VCaP (cell line): ENCODE data around the gene TKFC.

Source experiments
- H3K27ac ChIP-seq: fragments of 450-650 bp; 2 replicates; pipeline ENCODE4 v1.5.1; 2017
- TF ChIP-seq, protein P1 (sequence below): fragments of 450-650 bp; conservative IDR thresholded peaks from 2 replicates; pipeline ENCODE4 v1.5.1; 2017; ENCODE audit warnings: mild to moderate bottlenecking, moderate library complexity

TKFC gene

DNA sequence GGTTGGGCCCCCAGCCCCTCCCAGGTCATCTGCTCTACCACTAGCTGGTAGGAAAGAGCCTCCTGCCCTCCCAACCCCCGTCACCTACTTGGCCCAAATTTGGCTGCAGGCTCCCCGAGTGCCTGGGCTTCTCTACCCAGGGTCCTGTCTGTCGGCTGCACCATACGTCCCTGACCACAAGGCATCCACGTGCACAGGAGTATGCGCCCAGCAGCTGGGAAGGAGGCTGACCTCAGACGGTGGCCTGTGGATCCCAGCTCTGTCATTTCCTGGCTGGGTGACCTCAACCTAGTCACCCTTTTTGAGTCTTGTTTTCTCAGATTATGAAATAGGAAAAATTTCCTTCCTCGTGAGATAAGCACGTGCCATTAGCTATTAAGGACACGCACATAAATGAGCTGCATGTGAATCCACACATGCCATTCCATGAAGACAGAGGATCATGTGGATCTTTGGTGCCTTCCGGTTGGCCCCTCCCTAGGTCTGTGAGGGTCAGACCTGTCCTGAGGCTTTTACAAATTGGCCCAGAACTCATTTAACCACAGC lies 15.0 kb downstream of the TKFC start:
- TF ChIP-seq, protein P1, sequence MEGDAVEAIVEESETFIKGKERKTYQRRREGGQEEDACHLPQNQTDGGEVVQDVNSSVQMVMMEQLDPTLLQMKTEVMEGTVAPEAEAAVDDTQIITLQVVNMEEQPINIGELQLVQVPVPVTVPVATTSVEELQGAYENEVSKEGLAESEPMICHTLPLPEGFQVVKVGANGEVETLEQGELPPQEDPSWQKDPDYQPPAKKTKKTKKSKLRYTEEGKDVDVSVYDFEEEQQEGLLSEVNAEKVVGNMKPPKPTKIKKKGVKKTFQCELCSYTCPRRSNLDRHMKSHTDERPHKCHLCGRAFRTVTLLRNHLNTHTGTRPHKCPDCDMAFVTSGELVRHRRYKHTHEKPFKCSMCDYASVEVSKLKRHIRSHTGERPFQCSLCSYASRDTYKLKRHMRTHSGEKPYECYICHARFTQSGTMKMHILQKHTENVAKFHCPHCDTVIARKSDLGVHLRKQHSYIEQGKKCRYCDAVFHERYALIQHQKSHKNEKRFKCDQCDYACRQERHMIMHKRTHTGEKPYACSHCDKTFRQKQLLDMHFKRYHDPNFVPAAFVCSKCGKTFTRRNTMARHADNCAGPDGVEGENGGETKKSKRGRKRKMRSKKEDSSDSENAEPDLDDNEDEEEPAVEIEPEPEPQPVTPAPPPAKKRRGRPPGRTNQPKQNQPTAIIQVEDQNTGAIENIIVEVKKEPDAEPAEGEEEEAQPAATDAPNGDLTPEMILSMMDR = no peak
- H3K27ac ChIP-seq = no peak overlapping the region

DNA sequence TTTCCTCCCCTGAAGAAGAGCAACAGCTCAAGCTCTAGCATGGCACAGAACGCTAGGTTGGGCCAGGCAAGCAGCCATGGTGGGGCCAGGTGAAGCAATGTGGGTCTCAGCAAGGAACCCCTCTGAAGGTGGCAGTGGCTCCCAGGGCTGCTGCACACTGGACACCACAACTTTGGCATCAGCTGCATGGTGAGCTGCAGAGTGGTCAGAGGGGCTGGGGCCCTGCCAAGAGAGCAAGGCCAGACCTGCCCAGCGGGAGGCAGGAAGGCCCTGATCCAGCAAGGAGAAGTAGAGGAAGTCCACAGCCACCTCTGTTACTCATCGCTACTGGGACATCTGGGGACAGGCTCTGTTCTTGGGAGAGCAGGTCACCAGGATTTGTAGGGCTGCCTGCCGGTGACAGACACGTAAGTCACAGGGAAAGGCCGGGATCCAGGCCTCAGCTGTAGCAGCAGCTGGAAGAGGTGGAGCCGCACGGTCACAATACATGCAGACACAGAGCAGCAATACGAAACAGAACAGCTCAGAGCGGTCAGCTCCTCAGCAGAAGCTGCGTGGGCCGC lies 16.2 kb downstream of the TKFC start:
- TF ChIP-seq, protein P1 = no peak
- H3K27ac ChIP-seq = no peak overlapping the region; the same call in 1 of the 2 replicates

DNA sequence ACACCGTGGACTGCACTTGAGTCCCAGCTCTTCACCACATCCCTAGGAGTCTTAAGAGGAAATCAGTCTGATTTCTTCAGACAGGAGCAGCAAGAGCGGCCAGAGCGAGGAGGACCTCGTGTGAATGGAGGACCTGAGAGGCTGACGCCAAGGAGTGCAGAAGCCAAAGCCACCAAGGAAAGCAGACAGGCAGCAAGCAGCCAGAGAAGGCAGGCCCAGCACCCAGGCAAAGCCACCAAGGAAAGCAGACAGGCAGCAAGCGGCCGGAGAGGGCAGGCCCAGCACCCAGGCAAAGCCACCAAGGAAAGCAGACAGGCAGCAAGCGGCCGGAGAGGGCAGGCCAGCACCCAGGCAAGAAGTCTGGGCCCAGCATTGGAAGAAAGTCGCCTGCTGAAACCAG lies 16.9 kb downstream of the TKFC start:
- no peak overlapping the region; the same call in 1 of the 2 replicates for H3K27ac ChIP-seq
- TF ChIP-seq, protein P1 = no peak

DNA sequence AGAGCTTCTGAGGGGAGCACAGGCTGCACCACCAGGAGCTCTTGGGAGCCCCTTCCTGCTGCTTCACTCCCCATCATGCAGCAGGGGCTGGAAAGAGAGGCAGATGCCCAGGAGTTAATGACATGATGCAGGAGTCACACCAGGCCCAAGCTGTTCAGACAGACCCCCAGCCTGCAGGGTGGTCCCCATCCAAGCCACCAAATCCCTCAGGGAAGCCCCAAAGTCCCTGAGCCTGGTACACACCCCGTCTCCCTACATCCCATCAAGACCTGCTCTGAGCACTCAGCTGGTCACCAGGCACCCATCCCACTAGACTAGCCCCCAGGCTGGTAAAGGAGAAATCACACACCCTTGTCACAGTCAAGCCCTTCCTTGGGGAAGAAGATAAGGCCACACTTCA lies 17.3 kb downstream of the TKFC start:
- H3K27ac ChIP-seq = no peak overlapping the region
- TF ChIP-seq, protein P1 = no peak

DNA sequence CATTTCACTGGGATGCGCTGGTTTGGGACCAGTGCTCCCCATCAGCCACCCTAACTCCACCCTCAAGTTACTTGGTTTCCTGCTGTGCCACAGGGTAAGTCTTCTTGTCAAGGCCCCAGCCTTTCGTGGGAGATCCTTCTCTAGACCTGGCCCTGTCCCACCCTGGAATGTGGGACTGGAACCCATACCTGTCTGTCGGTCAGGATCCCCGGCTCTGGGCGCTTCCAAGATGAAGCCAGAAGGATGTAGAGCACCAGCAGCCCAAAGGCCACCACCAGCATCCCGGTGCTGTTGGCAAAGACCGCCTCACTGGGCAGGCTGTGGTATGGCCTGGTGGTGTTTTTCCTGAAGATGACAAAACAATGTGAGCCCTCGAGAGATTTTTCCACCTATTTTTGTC lies 17.8 kb downstream of the TKFC start:
- TF ChIP-seq, protein P1 = no peak
- no peak overlapping the region for H3K27ac ChIP-seq

GRCh38 chr11:61352038-61352437 lies 19.0 kb downstream of the TKFC start:
- TF ChIP-seq, protein P1 = no peak

DNA sequence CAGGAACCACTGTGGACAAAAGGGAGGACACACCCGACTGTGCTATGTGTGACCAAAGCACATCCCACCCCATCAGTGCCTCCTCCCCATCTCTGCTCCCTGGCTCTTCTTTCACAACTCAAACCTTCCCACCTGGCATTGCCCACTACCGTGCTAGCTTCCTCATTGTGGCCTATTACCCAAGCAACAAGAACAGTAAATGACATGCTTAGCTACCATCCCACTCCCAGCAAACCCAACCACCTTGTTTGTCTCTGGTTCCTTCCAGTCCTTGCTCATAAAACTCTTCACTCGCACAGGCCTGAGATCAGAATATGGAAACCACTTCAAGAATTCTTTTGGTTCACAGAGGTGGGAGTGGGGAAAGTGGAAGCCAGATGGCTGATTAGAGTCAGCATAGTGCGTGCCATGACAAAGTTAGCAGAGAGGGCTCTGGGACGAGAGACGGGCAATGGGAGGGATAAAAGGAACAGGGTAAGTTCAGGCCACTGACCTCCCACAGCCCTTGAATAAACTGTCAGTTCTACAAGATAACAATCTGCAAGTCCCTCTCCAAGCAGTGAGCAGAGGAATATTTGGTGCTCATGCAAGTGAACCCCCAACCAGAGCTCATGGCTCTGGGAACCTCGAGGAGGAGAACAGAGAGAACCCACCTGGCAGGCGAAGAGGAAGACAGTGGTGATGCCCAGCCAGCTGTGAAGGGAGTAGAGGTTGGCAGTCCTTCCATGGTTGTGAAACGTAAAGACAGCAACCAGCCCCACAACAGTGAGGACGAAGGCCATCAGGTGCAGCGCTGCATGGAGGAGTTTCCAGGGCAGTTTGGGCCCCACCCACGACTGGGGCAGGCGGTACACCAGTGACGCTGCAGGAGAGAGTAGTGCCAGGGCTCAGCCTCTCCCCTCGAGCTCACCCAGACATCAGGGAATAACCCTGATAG lies 20.4 kb downstream of the TKFC start:
- TF ChIP-seq, protein P1 = no peak
- no peak overlapping the region for H3K27ac ChIP-seq

More at GRCh38 chr11:61352038-61352437, 19.0 kb downstream of the TKFC start:
- H3K27ac ChIP-seq = no peak overlapping the region
